ENCODE data around the gene SMPD4.
"Not testable (repeated sequence)": the region's sequence is repeated elsewhere in the genome, so short reads cannot be mapped to it uniquely, and the experiment has no call there.

DNA sequence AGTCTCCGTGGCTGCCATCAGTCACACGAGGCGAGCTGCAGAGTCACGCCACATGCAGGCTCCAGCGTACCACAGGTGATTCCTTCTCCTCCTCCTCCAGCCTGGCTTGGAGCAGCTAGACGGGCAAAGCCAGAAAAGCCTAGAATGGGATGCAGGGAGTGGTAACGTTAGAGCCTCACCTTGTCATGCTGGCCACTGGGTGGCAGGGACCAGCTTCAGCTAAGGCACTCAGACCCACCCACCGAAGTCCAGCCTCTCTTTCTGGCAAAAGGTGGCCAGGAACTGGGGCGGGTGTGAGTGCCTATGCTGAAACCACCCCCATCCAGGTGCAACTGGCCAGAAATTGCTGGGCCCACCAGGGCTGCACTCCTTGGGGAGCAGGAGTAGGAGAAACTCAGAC is 53.7 kb downstream of the SMPD4 start:
- TF ChIP-seq, protein P1, sequence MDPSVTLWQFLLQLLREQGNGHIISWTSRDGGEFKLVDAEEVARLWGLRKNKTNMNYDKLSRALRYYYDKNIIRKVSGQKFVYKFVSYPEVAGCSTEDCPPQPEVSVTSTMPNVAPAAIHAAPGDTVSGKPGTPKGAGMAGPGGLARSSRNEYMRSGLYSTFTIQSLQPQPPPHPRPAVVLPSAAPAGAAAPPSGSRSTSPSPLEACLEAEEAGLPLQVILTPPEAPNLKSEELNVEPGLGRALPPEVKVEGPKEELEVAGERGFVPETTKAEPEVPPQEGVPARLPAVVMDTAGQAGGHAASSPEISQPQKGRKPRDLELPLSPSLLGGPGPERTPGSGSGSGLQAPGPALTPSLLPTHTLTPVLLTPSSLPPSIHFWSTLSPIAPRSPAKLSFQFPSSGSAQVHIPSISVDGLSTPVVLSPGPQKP (IDR thresholded peaks at IDR 0.05; ENCODE audit: borderline replicate concordance, low read depth, low read length), result not testable (repeated sequence)
- TF ChIP-seq POLR2A (IDR thresholded peaks at IDR 0.05; ENCODE audit: low read depth, low read length), result not testable (repeated sequence)
- TF ChIP-seq, protein P2, sequence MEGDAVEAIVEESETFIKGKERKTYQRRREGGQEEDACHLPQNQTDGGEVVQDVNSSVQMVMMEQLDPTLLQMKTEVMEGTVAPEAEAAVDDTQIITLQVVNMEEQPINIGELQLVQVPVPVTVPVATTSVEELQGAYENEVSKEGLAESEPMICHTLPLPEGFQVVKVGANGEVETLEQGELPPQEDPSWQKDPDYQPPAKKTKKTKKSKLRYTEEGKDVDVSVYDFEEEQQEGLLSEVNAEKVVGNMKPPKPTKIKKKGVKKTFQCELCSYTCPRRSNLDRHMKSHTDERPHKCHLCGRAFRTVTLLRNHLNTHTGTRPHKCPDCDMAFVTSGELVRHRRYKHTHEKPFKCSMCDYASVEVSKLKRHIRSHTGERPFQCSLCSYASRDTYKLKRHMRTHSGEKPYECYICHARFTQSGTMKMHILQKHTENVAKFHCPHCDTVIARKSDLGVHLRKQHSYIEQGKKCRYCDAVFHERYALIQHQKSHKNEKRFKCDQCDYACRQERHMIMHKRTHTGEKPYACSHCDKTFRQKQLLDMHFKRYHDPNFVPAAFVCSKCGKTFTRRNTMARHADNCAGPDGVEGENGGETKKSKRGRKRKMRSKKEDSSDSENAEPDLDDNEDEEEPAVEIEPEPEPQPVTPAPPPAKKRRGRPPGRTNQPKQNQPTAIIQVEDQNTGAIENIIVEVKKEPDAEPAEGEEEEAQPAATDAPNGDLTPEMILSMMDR (conservative IDR thresholded peaks at IDR 0.05; ENCODE audit: low read depth, low read length), result not testable (repeated sequence)
- TF ChIP-seq, protein P3, sequence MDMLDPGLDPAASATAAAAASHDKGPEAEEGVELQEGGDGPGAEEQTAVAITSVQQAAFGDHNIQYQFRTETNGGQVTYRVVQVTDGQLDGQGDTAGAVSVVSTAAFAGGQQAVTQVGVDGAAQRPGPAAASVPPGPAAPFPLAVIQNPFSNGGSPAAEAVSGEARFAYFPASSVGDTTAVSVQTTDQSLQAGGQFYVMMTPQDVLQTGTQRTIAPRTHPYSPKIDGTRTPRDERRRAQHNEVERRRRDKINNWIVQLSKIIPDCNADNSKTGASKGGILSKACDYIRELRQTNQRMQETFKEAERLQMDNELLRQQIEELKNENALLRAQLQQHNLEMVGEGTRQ (IDR thresholded peaks at IDR 0.05; ENCODE audit: low read depth, low read length), result not testable (repeated sequence)

All from IMR-90 (cell line).